HCT116 (cell line): ENCODE measurements around the gene C16orf95. TPM values are rescaled to one million over a fixed set of nuclear protein-coding genes. Genes with fewer than 3 reads are reported as not detected.
A peak's percentile ranks its signal among the peaks of the same experiment; 100 is the strongest.

Source experiments
- ATAC-seq: fragments of 200-7000 bp; cut with Tn5 transposase; 2 replicates; pipeline ENCODE4 v1.9.1; 2020; ENCODE audit warnings: mild to moderate bottlenecking, moderate library complexity
- BruUV-seq: library from RNA; stranded (reverse); fragments of 400-500 nt; replicated peaks from 2 replicates; lab custom pipeline; 2021; lab: Mats Ljungman, UMichigan
- CTCF ChIA-PET: fragments of 300-600 bp; sonication (Branson Sonifier 250); formaldehyde crosslinking; loops from one replicate; lab custom pipeline; 2021; ENCODE audit warnings: antibody characterized with exemption; lab: Charles Lee
- POLR2A ChIA-PET: fragments of 300-600, 350-600 bp; sonication (Branson Sonifier 250); formaldehyde crosslinking; loops from one replicate; lab custom pipeline; 2021; ENCODE audit warnings: antibody characterized with exemption; lab: Charles Lee
- RAD21 ChIA-PET, 2 experiments: fragments of 300-600 bp; sonication (Branson Sonifier 250); formaldehyde crosslinking; loops; one replicate each; lab custom pipeline; 2023; ENCODE audit warnings: low total read pairs in 2 of 2; ENCODE audit not compliant: uncharacterized antibody in 2 of 2, unreplicated experiment in 2 of 2, low non-redundant PET in 1 of 2; lab: Charles Lee
- DNase-seq: peaks from one replicate; pipeline ENCODE4 v3.0.0-alpha.2; 2010; ENCODE audit warnings: low read depth, low spot score
- H2AFZ ChIP-seq: fragments of 200-600 bp; shearing (Covaris generic), sonication (generic); 2 replicates; pipeline ENCODE4 v1.6.1; 2017; ENCODE audit warnings: low read depth, mixed run types, mixed read lengths, antibody characterized with exemption, low read length; ENCODE audit not compliant: poor library complexity, severe bottlenecking
- H3K27ac ChIP-seq: 2 replicates; pipeline ENCODE4 v1.5.1; 2012; ENCODE audit warnings: low read depth, low read length
- H3K27me3 ChIP-seq: fragments of 200-600 bp; sonication (generic); 2 replicates; pipeline ENCODE4 v1.6.1; 2016; ENCODE audit warnings: mixed run types, low read length, mixed read lengths; ENCODE audit not compliant: insufficient read depth
- H3K36me3 ChIP-seq, 2 experiments: fragments of 200-500 bp in 1 of 2; fragments of 200-600 bp in 1 of 2; sonication (Bioruptor generic) in 1 of 2; sonication (generic) in 1 of 2; 2 replicates each; pipeline versions ENCODE4 v1.5.1 to v1.6.1; 2014 to 2016; ENCODE audit warnings: low read length in 2 of 2, inconsistent platforms in 1 of 2, mixed read lengths in 1 of 2, mixed run types in 1 of 2; ENCODE audit not compliant: insufficient read depth in 2 of 2, control insufficient read depth in 1 of 2
- H3K4me1 ChIP-seq, 2 experiments: fragments of 200-600 bp in 1 of 2; sonication (generic) in 1 of 2; 2 replicates each; pipeline versions ENCODE4 v1.5.1 to v1.6.1; 2012 to 2017; ENCODE audit warnings: low read length in 2 of 2, inconsistent platforms in 1 of 2, mild to moderate bottlenecking in 1 of 2, mixed read lengths in 1 of 2, mixed run types in 1 of 2, moderate library complexity in 1 of 2; ENCODE audit not compliant: insufficient read depth in 2 of 2, control insufficient read depth in 1 of 2
- H3K4me2 ChIP-seq: fragments of 200-600 bp; sonication (generic); 2 replicates; pipeline ENCODE4 v1.6.1; 2017; ENCODE audit warnings: mixed run types, low read length, mixed read lengths
- H3K4me3 ChIP-seq, 2 experiments: fragments of 200-600 bp in 1 of 2; sonication (generic) in 1 of 2; replicated peaks in 1 of 2; 2 replicates each; pipeline ENCODE4 v1.5.1; 2011 to 2016; ENCODE audit warnings: low read length in 2 of 2, control low read depth in 1 of 2, low read depth in 1 of 2, mild to moderate bottlenecking in 1 of 2, mixed read lengths in 1 of 2, mixed run types in 1 of 2
- H3K79me2 ChIP-seq: fragments of 200-600 bp; sonication (generic); 2 replicates; pipeline ENCODE4 v1.6.1; 2017; ENCODE audit warnings: mild to moderate bottlenecking, mixed run types, low read length, moderate library complexity, mixed read lengths; ENCODE audit not compliant: insufficient read depth
- H3K9ac ChIP-seq: fragments of 200-600 bp; sonication (generic); 2 replicates; pipeline ENCODE4 v1.6.1; 2016; ENCODE audit warnings: low read length, mixed read lengths
- H3K9me2 ChIP-seq: fragments of 200-600 bp; sonication (generic), shearing (Covaris generic); 2 replicates; pipeline ENCODE4 v1.6.1; 2017; ENCODE audit warnings: mixed run types, mild to moderate bottlenecking, moderate library complexity; ENCODE audit not compliant: insufficient read depth
- H3K9me3 ChIP-seq, 2 experiments: fragments of 200-500 bp in 1 of 2; fragments of 200-600 bp in 1 of 2; sonication (Bioruptor generic) in 1 of 2; sonication (generic) in 1 of 2; 2 replicates each; pipeline ENCODE4 v1.6.1; 2014 to 2017; ENCODE audit warnings: low read length in 2 of 2, mixed read lengths in 2 of 2, inconsistent platforms in 1 of 2, low read depth in 1 of 2, mild to moderate bottlenecking in 1 of 2, mixed run types in 1 of 2, moderate library complexity in 1 of 2; ENCODE audit not compliant: control insufficient read depth in 1 of 2, insufficient read depth in 1 of 2
- H4K20me1 ChIP-seq: fragments of 200-600 bp; sonication (generic), shearing (Covaris generic); 2 replicates; pipeline ENCODE4 v1.6.1; 2017; ENCODE audit warnings: mixed run types, mild to moderate bottlenecking, moderate library complexity; ENCODE audit not compliant: insufficient read depth
- CEBPB ChIP-seq: IDR thresholded peaks from 2 replicates; pipeline ENCODE4 v1.6.1; 2012; ENCODE audit warnings: low read depth
- EGR1 ChIP-seq: IDR thresholded peaks from 2 replicates; pipeline ENCODE4 v1.6.1; 2012; ENCODE audit warnings: low read depth
- EZH2 ChIP-seq: fragments of 200-600 bp; sonication (generic); IDR thresholded peaks from 2 replicates; pipeline ENCODE4 v1.6.1; 2017; ENCODE audit warnings: antibody characterized with exemption, mixed run types
- JUND ChIP-seq: IDR thresholded peaks from 2 replicates; pipeline ENCODE4 v1.6.1; 2012
- POLR2A ChIP-seq: IDR thresholded peaks from 2 replicates; pipeline ENCODE4 v1.7.0; 2011; ENCODE audit warnings: borderline replicate concordance; ENCODE audit not compliant: insufficient read depth, insufficient read length; ENCODE audit errors: extremely low read depth
- POLR2AphosphoS5 ChIP-seq: IDR thresholded peaks from 2 replicates; pipeline ENCODE4 v1.6.1; 2011; ENCODE audit warnings: mild to moderate bottlenecking, low read depth, low read length, moderate library complexity
- SP1 ChIP-seq: IDR thresholded peaks from 2 replicates; pipeline ENCODE4 v1.6.1; 2012; ENCODE audit warnings: low read depth
- SRF ChIP-seq: IDR thresholded peaks from 2 replicates; pipeline ENCODE4 v1.6.1; 2012; ENCODE audit warnings: low read depth
- TCF7L2 ChIP-seq: IDR thresholded peaks from 2 replicates; pipeline ENCODE4 v1.7.0; 2011; ENCODE audit warnings: borderline replicate concordance, inconsistent platforms; ENCODE audit not compliant: insufficient read depth, insufficient read length; ENCODE audit errors: extremely low read depth
- YY1 ChIP-seq: IDR thresholded peaks from 2 replicates; pipeline ENCODE4 v1.6.1; 2011; ENCODE audit warnings: low read length, low read depth, moderate library complexity, mild to moderate bottlenecking; ENCODE audit not compliant: insufficient replicate concordance; ENCODE audit errors: extremely low read depth
- ZFX ChIP-seq: fragments of 450-650 bp; IDR thresholded peaks from 2 replicates; pipeline ENCODE4 v1.6.1; 2017
- ZNF274 ChIP-seq: fragments of 200-500 bp; sonication (Bioruptor generic); IDR thresholded peaks from 2 replicates; pipeline ENCODE4 v1.6.1; 2014; ENCODE audit warnings: mild to moderate bottlenecking, low read depth, low read length, inconsistent platforms
- intact Hi-C: fragments of 100-400 bp; cut with micrococcal nuclease; formaldehyde crosslinking; loops from 2 replicates; pipeline ENCODE4 v1.10.0; 2022
- total RNA-seq: library from RNA; stranded (reverse); gene quantifications from one replicate; pipeline ENCODE4 v1.2.1, GENCODE V29; 2021; ENCODE audit not compliant: unreplicated experiment
- TF ChIP-seq, protein P1 (sequence below): IDR thresholded peaks from 2 replicates; pipeline ENCODE4 v1.6.1; 2012; ENCODE audit warnings: low read depth

Gene C16orf95
- total RNA-seq, 1 experiment from 2014 or later, result 12.2 TPM

GRCh38 chr16:87295661-87296531 is 21.3 kb downstream of the C16orf95 start:
- Histone ChIP-seq H3K4me1 (peaks cover 4 to 10% of the 10 kb centered on the region in 2 experiments; a peak in 3 of 4 replicates), H3K9me2 (no peaks in the 10 kb centered on the region), H3K36me3 (no peaks in the 10 kb centered on the region), H3K4me3 (no peak overlapping the region; a peak in 1 of 4 replicates), H3K9me3 (peaks cover 0 to 5% of the 10 kb centered on the region in 2 experiments; a peak in 1 of 4 replicates), H2AFZ (no peak overlapping the region), H3K79me2 (no peaks in the 10 kb centered on the region), H3K27me3 (no peaks in the 10 kb centered on the region), H3K4me2 (peak overlapping the region; percentile 45), H3K9ac (no peak overlapping the region; the same call in 1 of the 2 replicates), H3K27ac (no peak overlapping the region), H4K20me1 (no peaks in the 10 kb centered on the region)
- ChIA-PET POLR2A (no interaction called here), RAD21 (no interaction called here), CTCF (no interaction called here)
- DNase-seq (no peak), ATAC-seq (no peak; the same call in 1 of the 2 replicates)
- BruUV-seq, result no TSS peak
- intact Hi-C loops, result loop anchor here (5.0 kb wide), 1 partner anchor 341 kb away; no protein-coding TSS in a partner anchor
- no peak for TF ChIP-seq YY1
- TF ChIP-seq ZNF274, result no peak
- peak; percentile 28; the same call in 1 of the 2 replicates for TF ChIP-seq ZFX
- TF ChIP-seq JUND, result no peak

DNA sequence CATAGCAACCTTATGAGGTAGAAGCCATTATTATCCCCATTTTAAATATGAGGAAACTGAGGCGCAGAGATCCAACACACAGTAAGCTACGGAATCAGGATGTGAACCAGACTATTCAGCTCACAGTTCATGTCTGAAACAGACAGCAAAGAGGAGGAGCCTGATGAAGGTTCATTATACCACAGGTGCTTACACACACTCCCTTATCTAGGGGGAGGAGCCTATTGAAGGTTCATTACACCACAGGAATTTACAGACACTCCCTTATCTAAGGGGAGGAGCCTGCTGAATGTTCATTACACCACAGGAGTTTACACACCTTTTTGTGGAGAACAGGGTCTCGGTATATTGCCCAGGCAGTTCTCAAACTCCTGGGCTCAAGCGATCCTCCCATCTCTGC is 21.9 kb downstream of the C16orf95 start:
- intact Hi-C loops, result loop anchor here (5.0 kb wide), 1 partner anchor 342 kb away; no protein-coding TSS in a partner anchor
- H3K4me3 ChIP-seq, result no peak overlapping the region; a peak in 1 of 4 replicates
- no peaks in the 10 kb centered on the region for H3K27me3 ChIP-seq
- ATAC-seq, result peak; percentile 99
- H3K79me2 ChIP-seq, result no peaks in the 10 kb centered on the region
- H3K27ac ChIP-seq, result no peak overlapping the region
- POLR2A ChIA-PET, result no interaction called here
- RAD21 ChIA-PET, result no interaction called here
- H3K4me2 ChIP-seq, result peak overlapping the region; percentile 45
- H3K9me3 ChIP-seq, result peaks cover 0 to 5% of the 10 kb centered on the region in 2 experiments; a peak in 1 of 4 replicates
- H3K9ac ChIP-seq, result no peak overlapping the region; the same call in 1 of the 2 replicates
- CTCF ChIA-PET, result interaction anchor here (1.2 kb wide), 1 partner anchor 32 kb away, joined by 3 read pairs; no protein-coding TSS in a partner anchor
- no peak overlapping the region for H2AFZ ChIP-seq
- H3K36me3 ChIP-seq, result no peaks in the 10 kb centered on the region
- no peaks in the 10 kb centered on the region for H3K9me2 ChIP-seq
- DNase-seq, result peak; percentile 90
- peaks cover 4 to 10% of the 10 kb centered on the region in 2 experiments; a peak in 3 of 4 replicates for H3K4me1 ChIP-seq
- no TSS peak for BruUV-seq
- no peaks in the 10 kb centered on the region for H4K20me1 ChIP-seq
- peak; percentile 61; the same call in 1 of the 2 replicates for TF ChIP-seq SP1
- no peak for TF ChIP-seq TCF7L2
- TF ChIP-seq, protein P1, sequence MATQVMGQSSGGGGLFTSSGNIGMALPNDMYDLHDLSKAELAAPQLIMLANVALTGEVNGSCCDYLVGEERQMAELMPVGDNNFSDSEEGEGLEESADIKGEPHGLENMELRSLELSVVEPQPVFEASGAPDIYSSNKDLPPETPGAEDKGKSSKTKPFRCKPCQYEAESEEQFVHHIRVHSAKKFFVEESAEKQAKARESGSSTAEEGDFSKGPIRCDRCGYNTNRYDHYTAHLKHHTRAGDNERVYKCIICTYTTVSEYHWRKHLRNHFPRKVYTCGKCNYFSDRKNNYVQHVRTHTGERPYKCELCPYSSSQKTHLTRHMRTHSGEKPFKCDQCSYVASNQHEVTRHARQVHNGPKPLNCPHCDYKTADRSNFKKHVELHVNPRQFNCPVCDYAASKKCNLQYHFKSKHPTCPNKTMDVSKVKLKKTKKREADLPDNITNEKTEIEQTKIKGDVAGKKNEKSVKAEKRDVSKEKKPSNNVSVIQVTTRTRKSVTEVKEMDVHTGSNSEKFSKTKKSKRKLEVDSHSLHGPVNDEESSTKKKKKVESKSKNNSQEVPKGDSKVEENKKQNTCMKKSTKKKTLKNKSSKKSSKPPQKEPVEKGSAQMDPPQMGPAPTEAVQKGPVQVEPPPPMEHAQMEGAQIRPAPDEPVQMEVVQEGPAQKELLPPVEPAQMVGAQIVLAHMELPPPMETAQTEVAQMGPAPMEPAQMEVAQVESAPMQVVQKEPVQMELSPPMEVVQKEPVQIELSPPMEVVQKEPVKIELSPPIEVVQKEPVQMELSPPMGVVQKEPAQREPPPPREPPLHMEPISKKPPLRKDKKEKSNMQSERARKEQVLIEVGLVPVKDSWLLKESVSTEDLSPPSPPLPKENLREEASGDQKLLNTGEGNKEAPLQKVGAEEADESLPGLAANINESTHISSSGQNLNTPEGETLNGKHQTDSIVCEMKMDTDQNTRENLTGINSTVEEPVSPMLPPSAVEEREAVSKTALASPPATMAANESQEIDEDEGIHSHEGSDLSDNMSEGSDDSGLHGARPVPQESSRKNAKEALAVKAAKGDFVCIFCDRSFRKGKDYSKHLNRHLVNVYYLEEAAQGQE, result no peak
- no peak for TF ChIP-seq SRF
- no peak for TF ChIP-seq POLR2A
- peak; percentile 78 for TF ChIP-seq YY1
- no peak for TF ChIP-seq EGR1
- no peak for TF ChIP-seq EZH2
- no peak for TF ChIP-seq CEBPB
- TF ChIP-seq ZNF274, result no peak
- TF ChIP-seq POLR2AphosphoS5, result peak; percentile 52
